HG03066 (cell line): Measurements from ENCODE around the gene CAP2.
"Not testable (repeated sequence)": the region's sequence is repeated elsewhere in the genome, so short reads cannot be mapped to it uniquely, and the experiment has no call there.

Source experiments
- ATAC-seq: cut with Tn5 transposase; IDR thresholded peaks from one replicate; pipeline ENCODE4 v1.9.1; 2021; ENCODE audit warnings: low read depth; ENCODE audit not compliant: unreplicated experiment

The CAP2 gene

GRCh38 chr6:17431581-17431980, 38.2 kb downstream of the CAP2 start:
- no peak for ATAC-seq

DNA sequence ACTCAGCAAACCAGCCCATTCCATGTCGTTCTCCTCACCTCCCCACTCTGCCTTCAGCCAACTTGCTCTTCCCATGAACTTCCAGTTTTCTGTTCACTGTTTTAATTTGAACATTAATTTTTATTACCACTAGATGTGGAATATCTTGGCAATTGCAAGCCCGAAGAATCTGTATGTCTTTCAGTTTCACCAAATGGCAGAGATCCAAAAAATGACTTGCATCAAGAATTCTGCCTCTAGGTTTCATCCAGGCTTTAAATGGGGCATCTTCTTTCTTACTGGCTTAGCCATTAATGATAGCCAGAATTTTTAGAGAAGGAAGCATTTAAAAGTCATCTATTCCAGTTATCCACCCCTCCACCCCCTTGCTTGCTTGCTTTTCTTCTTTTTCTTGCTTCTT, 39.0 kb downstream of the CAP2 start:
- ATAC-seq = no peak

DNA sequence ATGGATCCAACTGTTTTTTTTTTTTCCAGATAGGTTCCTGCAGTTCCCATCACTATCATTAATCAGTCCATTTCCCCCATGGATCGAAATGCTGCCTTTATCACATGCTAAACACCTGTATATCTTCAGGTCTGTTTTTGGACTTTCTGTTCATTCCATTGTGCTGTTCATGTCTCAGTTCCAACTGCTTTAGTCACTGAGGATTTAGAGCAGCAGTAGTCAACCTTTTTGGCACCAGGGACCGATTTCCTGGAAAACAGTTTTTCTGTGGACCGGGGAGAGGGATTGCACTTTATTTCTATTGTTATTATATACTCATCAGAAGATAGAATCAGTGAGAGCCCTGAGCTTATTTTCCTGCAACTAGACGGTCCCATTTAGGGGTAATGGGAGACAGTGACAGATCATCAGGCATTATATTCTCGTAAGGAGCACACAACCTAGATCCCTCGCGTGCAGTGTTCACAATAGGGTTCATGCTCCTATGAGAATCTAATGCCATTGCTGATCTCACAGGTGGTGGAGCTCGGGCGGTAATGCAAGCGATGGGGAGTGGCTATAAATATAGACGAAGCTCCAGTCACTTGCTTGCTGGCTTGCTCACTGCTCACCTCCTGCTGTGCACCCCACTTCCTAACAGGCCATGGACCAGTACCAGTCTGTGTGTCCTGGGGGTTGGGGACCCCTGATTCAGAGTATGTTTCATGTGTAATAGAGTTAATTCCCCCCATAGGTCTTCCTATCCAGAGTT, 46.0 kb downstream of the CAP2 start:
- no peak for ATAC-seq

- ATAC-seq = not testable (repeated sequence)
These were observed 47.4 kb downstream of the CAP2 start for GRCh38 chr6:17440811-17441210.

- no peak for ATAC-seq
These were observed 48.8 kb downstream of the CAP2 start for GRCh38 chr6:17442196-17442595.

GRCh38 chr6:17446713-17447112, 53.3 kb downstream of the CAP2 start:
- ATAC-seq = no peak

DNA sequence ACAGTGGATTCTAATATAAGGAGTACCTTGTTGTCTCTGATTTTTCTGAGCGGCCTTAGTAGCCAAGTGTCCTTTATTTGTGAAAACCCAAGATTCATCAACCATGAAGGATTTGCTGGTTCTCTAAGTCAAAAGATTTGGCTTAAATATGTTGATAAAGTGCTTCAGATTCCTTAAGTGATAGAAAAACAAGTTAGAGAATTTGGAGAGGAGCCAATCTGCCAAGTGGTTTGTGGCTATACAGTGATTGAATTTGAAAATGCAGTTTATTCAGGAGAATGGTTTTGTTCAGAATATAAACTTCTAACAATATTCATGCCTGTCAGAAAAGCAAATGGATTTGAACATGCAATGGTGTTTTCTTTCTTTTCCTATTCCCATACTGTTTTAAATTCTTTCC, 54.8 kb downstream of the CAP2 start:
- ATAC-seq = no peak

DNA sequence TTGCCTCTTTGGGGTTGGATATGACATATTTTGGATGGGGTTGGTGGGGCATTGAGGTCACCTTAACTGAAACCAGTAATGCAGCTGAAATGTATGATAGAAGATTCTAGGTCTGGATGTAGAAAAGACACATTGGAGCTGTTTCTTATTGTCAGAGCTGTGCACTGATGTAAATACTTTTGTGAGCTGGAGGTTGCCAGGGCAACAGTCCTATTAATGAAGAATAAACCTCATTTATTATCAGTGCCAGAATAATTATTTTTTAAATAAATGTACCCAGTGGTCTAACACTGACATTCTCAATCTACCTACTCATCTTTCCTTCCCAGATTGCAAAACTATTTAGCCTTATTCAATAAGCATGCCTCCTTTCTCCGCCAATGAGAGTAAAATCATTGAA, 57.0 kb downstream of the CAP2 start:
- no peak for ATAC-seq

GRCh38 chr6:17450832-17451231, 57.4 kb downstream of the CAP2 start:
- no peak for ATAC-seq

DNA sequence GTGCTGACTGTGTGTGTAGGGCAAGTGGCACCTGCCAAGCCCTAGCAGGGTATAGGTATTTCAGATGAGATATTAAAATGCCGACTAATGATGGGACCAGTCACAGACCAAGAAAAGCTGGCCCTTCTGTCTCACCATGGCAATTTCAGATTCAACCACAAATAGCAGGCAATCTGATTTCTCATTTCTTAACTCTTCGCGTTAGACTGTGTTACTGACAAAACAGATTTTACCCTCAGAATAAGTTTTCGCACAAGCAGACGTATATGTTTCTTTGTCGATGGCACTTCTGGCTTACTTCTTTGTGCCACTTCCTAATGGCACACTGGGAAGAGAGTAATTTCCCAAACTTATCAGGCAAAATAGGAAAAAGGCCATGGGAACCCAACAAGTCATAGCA, 58.7 kb downstream of the CAP2 start:
- ATAC-seq = no peak

- ATAC-seq = no peak
These were observed 61.1 kb downstream of the CAP2 start for GRCh38 chr6:17454316-17455005.

GRCh38 chr6:17455919-17456318, 62.5 kb downstream of the CAP2 start:
- ATAC-seq = no peak

GRCh38 chr6:17456711-17457110, 63.3 kb downstream of the CAP2 start:
- ATAC-seq = no peak

DNA sequence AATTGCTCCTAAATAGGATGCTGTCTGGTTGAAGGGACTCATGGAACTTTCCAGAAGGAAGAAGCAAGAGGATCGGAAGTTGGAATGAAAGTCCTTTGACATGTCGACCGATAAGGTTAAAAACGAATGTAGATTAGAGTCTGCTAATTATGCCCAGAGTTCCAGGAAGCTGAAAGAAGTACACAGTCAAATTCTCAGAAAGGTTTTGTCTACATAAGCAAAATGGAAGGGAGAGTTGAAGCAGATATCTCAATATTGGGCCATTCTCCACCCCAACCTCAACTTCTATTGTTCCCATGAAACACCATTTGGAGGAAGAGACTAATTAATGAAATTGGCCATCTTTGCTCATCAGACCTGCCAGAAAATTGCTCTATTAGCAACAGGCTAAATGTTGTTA, 64.0 kb downstream of the CAP2 start:
- ATAC-seq = no peak

DNA sequence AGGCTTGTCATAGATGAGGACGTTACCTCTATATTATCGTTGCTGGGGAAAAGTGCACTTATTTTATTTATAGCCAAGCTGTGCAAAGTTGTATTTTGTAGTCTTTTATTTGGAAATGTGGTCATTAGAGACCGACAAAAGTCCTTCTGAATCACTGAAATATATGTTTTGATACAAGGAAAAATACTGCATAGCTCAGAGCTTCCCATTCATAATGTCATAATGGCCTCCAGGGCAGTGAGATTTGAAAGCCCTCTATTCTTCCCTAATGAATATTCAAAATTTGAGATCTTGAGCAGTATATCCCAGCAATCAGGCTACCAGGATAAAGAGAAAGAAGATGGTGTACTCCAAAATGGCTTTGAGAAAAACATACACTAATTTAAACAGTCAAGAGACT, 64.6 kb downstream of the CAP2 start:
- ATAC-seq = no peak

- no peak for ATAC-seq
These were observed 65.6 kb downstream of the CAP2 start for GRCh38 chr6:17458966-17459365.

DNA sequence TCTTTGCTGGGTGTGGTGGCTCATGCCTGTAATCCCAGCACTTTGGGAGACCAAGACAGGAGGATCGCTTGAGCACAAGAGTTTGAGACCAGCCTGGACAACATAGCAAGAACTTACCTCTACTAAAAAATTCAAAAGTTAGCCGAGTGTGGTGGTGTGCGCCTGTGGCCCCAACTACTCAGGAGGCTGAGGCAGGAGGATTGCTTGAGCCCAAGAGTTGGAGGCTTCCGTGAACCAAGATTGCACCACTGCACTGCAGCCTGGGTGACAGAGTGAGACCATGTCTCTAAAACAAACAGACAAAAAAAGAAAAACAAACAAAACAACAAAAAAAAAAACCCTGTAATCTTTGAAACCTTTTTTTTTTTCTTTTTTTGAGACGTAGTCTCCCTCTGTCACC, 67.5 kb downstream of the CAP2 start:
- ATAC-seq = no peak

- no peak for ATAC-seq
These were observed 72.8 kb downstream of the CAP2 start for GRCh38 chr6:17466147-17466546.

- ATAC-seq = no peak
These were observed 73.3 kb downstream of the CAP2 start for GRCh38 chr6:17466707-17467106.

DNA sequence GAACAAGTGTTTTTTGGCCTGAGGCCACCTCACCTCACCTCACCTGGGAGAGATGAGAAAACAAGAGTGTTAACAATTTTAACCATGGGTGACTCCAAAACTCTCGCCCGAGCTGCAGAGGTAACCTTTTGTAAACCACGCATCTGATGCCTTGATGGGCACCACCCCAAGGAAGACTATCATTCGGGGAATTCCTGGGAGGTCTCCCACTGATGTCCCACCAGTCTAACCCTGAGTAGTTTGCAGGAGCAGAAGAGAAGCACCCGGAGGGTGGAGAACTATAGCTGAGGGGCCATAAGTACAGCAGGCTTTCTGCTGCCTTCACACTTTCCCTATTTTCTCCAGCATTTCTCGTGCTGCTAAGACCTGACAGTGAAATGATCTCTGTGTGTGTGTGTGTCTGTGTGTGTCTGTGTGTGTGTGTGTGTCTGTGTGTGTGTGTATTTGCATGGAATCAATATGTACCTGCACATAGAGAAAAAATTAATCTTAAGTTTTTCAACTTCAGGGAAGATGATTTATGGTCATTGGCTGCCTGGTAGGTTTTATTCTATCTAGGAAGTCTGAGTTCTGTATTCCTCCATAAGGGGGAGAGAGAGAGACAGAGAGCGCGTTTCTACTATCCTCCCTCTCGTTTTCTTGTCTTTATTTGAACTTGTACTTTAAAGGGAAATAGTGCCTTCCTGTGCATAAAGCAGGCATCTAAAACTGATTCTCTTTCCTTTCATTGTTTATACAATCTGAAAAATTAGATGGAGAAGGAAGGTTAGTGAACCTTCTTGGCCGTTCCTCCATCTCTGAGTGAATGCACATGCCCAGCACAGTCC, 75.8 kb downstream of the CAP2 start:
- no peak for ATAC-seq

GRCh38 chr6:17470202-17470937, 77.0 kb downstream of the CAP2 start:
- no peak for ATAC-seq
